Coronary artery (tissue), 2 donors: ENCODE data around the gene NAT16.

ENCODE experiments used
- DNase-seq: peaks from one replicate; pipeline ENCODE4 v3.0.0-alpha.2; 2017; ENCODE audit warnings: low spot score
- H3K27ac ChIP-seq, 2 donors: fragments of 200-600 bp; sonication (generic); one replicate each; pipeline ENCODE4 v1.5.1; 2016 to 2019
- H3K4me3 ChIP-seq: fragments of 200-600 bp; sonication (generic); 2 replicates; pipeline ENCODE4 v1.5.1; 2016; ENCODE audit warnings: mild to moderate bottlenecking, moderate library complexity
- TF ChIP-seq, protein P1 (sequence below): fragments of 200-600 bp; sonication (generic); IDR thresholded peaks from one replicate; pipeline ENCODE4 v1.5.1; 2019; ENCODE audit warnings: antibody characterized with exemption

Gene NAT16

DNA sequence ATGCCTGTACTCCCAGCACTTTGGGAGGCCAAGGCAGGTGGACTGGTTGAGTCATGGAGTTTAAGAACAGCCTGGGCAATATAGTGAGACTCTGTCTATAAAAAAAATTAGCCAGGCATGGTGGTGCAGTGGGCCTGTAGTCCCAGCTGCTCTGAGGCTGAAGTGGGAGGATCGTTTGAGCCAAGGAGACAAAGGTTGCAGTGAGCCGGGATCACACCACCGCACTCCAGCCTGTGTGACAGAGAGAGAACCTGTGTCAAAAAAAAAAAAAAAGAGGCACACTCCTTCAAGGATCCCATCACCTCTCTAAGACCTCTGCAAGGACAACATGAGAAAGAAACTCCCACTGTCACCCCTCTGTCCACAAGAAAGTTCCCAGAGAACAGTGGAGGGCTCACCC, 4.4 kb downstream of the NAT16 start:
- H3K27ac ChIP-seq: no peak overlapping the region
- no peak overlapping the region for H3K4me3 ChIP-seq
- TF ChIP-seq, protein P1, sequence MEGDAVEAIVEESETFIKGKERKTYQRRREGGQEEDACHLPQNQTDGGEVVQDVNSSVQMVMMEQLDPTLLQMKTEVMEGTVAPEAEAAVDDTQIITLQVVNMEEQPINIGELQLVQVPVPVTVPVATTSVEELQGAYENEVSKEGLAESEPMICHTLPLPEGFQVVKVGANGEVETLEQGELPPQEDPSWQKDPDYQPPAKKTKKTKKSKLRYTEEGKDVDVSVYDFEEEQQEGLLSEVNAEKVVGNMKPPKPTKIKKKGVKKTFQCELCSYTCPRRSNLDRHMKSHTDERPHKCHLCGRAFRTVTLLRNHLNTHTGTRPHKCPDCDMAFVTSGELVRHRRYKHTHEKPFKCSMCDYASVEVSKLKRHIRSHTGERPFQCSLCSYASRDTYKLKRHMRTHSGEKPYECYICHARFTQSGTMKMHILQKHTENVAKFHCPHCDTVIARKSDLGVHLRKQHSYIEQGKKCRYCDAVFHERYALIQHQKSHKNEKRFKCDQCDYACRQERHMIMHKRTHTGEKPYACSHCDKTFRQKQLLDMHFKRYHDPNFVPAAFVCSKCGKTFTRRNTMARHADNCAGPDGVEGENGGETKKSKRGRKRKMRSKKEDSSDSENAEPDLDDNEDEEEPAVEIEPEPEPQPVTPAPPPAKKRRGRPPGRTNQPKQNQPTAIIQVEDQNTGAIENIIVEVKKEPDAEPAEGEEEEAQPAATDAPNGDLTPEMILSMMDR: no peak
- DNase-seq: no peak

DNA sequence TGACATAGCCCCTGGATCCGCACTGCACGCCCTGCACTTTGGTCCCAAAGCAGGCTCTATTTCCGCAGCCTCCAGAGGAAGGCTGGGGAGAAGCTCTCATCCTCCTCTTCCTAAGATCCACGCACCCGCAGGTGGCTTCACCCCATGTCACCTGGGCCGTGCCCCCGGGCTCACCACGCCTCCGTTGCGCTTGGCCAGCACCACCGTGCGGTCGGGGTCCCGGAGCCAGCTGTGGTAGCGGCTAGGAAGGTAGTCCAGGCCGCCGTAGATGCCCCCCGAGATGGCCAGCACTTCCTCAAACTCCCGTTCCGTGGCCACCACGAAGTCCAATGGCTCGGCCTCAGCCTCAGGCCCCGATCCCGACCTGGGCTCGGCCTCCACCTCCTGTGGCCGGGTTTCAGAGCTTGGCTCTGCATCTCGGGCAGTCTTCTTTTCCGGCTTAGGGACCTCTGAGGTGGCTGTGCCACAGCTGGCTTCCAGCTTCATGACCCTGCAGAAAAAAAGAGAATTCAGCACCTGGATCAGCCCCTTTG, 5.7 kb downstream of the NAT16 start:
- no peak overlapping the region for H3K4me3 ChIP-seq
- TF ChIP-seq, protein P1: no peak

DNA sequence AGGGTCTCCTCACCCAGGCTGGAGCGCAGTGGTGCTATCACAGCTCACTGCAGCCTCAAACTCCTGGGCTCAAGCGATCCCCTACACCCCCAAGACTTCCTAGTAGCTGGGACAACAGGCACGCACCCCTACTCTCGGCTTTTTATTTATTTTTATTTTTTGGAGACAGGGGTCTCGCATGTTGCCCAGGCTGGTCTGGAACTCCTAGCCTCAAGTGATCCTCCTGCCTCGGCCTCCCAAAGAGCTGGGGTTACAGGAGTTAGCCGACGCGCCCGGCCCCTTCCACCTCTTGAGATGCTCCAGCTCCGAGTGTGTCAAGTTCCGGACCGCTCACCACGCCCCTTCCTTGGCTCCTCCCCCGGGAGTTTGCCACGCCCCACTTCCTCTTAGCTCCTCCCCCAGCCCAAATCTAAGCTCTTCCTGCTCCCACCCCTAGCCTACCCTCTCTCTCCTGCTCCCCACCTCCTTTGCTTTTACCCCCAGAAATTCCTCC, 6.3 kb downstream of the NAT16 start:
- no peak overlapping the region for H3K27ac ChIP-seq
- TF ChIP-seq, protein P1: no peak
- DNase-seq: no peak
- no peak overlapping the region for H3K4me3 ChIP-seq

More for the DNA sequence above, 5.7 kb downstream of the NAT16 start:
- no peak overlapping the region for H3K27ac ChIP-seq
- DNase-seq: no peak

DNA sequence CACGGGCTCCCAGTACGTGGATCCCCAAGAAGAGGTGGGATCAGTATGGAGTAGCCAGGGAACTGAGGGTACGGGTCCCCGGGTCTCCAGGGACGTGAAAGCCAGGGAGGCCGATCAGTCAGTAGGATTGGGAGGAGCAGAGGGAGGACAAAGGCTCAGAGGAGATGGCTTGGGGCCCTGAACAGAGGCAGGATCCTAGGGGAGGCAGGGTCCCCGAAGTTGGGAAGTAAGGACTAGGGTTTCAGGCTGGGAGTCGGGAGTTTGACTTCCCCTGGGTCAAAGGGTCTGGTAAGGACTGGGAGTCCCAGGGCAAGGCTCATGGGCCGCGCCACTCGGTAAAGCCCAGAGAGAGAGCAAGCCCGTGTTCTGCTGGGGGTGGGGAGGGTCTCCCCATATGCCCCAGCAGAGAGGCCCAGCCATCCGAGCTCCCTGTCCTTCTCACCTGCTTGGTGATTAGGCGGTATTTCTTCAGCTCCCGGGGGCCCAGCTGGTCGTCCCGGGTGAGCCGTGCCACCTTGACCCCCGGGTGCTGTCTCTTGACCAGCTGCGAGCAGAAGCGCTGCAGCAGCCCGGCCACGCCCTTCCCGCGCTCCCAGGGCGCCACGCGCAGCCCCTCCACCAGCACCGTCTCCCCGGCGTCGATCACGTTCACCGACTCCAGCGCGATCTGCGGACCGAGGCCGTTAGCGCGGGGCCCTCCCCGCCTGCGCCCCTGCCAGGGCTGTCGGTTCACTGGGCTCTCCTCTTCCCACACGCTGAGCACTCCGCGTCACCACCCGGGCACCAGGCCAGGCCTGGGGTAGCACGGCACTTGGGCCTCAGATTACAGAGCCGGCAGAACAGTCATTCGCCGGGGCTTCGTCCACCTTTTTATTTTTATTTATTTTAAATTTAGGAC, 7.0 kb downstream of the NAT16 start:
- TF ChIP-seq, protein P1: no peak
- no peak overlapping the region for H3K27ac ChIP-seq
- peak overlapping the region; percentile 61 for H3K4me3 ChIP-seq
- no peak for DNase-seq

DNA sequence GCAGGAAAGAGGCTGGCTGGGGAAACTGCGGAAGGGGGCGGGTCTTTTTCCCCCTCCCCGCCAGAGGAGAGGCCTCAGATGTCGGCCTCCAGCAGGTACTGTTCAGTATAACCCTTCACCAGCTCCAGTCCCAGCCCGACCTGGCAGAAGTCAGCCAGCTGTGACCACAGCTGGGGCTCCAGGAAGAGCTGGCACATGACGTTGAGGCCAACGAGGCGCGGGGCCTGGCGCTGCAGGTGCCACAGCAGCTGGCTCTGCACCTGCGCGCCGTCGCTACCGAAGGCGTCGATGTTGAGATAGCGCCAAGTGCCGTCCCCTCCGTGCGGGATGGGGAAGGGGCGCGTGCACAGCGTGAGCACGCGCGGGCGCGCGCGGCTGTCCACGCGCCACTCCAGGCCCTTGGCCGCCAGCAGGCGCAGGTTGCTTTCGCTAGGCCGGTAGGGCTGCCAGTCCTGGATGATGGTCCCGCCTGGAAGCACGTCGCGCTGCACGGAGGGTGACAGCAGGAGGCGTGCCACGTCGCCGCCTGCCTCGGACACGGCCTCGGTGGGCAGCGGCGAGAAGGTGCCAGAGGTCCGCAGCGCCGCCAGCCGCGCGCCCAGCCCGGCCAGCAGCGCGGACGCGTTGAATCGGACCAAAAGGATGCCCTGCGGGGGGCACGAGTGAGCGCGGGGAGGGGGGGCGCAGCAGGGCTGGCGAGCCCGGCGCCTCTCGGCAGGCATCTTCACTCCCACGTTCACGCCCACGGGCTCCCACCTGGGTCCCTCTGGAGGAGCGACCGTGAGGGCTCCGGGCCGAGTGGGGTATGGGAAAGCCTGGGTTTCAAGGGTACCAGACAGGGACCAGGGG, 7.9 kb downstream of the NAT16 start:
- TF ChIP-seq, protein P1: no peak
- DNase-seq: no peak
- H3K27ac ChIP-seq: no peak overlapping the region
- peak overlapping the region; percentile 61 for H3K4me3 ChIP-seq

DNA sequence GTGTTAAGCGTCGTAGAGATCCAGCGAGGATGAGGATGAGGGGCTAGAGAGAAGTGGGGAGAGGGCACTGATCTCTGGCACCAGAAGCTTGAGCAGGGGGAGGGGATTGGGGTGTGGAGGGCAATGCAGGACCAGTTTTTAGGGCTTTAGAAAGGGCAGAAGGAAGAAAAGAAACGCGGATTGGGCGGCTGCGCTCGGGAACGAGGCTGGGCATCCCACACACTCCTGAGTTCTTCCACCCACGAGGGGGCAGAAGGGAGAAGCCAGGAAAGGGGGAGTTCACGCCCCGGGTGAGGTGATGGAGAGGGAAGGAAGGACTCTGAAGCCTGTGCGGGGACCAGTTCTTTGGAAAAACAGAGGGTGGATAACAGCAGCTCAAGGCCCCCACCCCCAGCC, 8.7 kb downstream of the NAT16 start:
- DNase-seq: no peak
- Histone ChIP-seq H3K27ac (no peak overlapping the region), H3K4me3 (no peak overlapping the region)
- TF ChIP-seq, protein P1: no peak
